Brain pericyte (primary cell): Measurements from ENCODE around the gene AKAP13.
"Not testable (repeated sequence)": the region's sequence is repeated elsewhere in the genome, so short reads cannot be mapped to it uniquely, and the experiment has no call there.

Experiments
- DNase-seq: peaks from one replicate; pipeline ENCODE4 v3.0.0-alpha.2; 2012; ENCODE audit warnings: low read depth, low spot score

AKAP13 gene

DNA sequence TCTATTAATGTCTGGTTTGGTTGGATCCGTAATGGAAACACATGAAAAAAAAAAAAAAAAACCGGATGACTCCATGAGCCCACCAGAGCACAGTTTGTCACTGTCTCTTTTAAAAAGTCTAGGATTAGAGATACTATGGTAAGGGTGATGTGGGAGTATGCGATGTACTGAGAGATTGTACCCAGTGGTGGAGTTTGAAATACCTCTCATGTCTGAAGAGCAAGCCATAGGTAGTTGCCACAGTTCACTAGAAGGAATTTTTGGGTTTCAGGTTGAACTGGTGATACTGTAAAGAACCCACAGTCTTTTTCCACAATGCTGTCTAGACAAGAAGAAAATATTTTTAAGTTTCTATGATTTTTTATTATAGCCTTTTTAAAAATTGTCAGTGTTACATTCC, 281.5 kb downstream of the AKAP13 start:
- no peak for DNase-seq

DNA sequence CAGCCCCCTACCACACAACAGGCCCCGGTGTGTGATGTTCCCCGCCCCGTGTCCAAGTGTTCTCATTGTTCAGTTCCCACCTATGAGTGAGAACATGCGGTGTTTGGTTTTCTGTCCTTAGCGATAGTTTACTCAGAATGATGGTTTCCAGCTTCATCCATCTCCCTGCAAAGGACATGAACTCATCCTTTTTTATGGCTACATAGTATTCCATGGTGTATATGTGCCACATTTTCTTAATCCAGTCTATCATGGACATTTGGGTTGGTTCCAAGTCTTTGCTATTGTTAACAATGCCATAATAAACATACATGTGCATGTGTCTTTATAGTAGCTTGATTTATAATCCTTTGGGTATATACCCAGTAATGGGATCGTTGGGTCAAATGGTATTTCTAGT, 285.3 kb downstream of the AKAP13 start:
- DNase-seq: not testable (repeated sequence)

GRCh38 chr15:85667491-85668424, 287.4 kb downstream of the AKAP13 start:
- peak; percentile 82 for DNase-seq

DNA sequence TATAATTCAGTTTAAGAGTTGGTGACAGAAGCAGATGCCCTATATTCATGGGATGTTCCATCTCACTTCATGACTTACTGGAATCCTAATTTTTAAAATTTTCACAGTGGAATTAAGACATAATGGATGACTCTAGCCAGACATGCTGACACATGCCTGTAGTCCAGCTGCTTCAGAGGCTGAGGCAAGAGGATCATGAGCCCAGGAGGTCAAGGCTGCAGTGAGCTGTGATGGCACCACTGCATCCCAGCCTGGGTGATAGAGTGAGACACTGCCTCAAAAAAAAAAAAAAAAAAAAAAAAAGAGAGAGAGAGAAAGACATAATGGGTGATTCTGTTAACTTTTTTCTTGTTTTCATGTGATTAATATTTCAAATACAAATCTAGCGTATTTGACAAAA, 290.8 kb downstream of the AKAP13 start:
- DNase-seq: no peak

- DNase-seq: no peak
Measured at GRCh38 chr15:85672332-85673084, 292.1 kb downstream of the AKAP13 start.

DNA sequence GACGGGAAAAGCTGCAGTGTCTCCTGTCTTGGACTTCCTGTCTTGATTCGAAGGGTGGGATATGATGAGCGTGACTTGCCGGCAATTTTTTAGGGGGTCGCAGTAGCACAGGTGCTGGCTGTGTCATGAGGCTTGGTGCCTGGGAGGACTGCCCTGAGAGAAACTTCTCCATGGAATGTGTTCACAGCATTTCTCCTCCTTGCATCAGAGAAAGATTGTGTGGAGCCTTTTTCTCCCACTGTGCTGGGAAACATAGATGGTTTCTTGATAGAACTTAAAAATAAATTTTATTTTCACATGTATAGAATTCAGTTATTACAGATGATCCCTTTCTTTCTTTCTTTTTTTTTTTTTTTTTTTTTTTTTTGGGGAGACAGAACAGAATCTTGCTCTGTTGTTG, 292.9 kb downstream of the AKAP13 start:
- DNase-seq: no peak

GRCh38 chr15:85676342-85677098, 296.1 kb downstream of the AKAP13 start:
- DNase-seq: no peak

DNA sequence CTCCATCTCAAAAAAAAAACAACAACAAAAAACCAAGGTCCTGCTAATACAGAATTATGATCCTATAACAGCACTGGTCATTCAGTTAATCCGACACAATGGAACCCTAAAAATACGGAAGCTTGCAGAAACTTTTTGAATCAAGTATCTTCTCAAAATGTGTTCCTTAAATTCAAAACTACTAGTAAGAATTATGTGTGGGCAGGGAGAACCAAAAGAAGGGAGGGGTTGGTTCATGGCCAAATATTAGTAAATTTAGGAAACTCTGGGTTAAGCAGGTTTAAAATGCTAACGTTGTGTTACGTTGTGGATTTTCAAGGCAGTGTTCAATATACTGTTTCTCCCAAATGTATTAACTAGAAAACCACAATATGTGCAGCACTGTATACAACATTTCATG, 298.8 kb downstream of the AKAP13 start:
- no peak for DNase-seq

DNA sequence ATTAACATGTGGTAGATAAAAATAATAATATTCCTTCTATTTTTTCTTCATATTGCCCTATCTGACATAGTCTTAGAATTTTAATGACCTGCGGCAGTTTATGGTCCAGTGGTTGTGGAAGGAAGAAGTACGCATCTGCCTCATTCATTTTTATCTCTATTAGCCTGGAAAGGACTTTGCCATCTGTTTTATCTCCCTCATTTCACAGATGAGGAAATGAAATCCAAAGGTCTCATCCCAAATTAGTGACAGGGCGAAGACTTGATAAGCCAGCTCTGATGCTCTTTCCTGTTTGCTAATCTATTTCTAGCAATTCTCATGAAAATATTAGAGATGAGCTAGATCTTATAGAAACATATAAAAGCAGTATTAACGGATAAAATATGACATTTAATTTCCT, 301.0 kb downstream of the AKAP13 start:
- DNase-seq: no peak

GRCh38 chr15:85684174-85684710, 303.8 kb downstream of the AKAP13 start:
- DNase-seq: no peak

DNA sequence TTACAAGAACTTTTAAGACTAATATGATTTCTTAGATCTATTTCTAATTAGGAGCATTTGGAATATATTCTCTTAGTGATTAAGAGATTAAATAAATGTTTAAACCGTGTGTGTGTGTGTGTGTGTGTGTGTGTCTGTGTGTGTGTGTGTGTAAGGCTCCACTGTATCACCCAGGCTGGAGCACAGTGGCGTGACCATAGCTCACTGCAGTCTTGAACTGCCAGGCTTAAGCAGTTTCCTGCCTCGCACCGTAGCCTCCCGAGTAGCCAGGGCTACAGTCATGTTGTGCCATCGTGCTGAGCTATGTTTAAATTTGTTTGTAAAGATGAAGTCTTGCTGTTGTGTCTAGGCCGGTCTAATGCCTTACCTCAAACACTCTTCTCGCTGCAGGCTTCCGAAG, 305.0 kb downstream of the AKAP13 start:
- no peak for DNase-seq

DNA sequence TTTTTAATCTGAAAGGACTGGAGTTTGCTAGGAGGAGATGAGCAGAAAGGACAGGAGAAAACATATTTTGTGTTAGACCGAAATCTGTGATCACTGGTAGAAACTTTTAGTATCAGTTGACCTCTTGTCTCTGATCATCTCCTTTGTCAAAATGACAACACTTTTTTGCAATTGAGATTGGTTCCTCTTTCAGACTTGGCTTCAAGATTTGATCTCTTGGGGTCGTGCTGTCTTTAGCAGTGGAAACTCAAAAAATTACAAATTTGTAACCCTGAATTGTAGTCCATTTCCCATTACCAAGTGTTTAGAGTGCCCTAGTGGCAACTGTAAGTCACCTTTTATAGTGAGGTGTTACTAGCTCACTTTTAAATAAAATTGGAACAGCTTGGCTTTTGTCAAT, 306.9 kb downstream of the AKAP13 start:
- DNase-seq: no peak

- DNase-seq: no peak
Measured at GRCh38 chr15:85688711-85689110, 308.3 kb downstream of the AKAP13 start.

DNA sequence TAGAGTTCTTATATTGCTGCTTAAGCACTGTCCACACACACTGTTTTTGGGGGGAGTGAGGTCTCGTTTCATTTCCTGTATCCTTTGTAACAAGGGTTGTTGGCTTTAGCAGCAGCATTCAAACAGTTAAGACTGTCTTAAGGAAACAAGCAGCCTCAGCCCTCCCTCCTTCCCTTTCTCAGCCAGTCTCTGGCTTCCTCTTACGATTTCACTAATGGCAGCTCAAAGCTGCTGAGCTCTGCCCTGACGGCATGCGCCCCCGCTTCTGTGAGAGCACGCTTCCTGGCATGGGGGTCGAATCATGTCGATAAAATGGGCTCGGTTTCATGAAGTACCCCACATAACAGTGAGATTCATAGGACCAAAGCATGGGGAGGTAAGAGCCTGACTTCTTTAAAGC, 309.3 kb downstream of the AKAP13 start:
- DNase-seq: peak; percentile 36

DNA sequence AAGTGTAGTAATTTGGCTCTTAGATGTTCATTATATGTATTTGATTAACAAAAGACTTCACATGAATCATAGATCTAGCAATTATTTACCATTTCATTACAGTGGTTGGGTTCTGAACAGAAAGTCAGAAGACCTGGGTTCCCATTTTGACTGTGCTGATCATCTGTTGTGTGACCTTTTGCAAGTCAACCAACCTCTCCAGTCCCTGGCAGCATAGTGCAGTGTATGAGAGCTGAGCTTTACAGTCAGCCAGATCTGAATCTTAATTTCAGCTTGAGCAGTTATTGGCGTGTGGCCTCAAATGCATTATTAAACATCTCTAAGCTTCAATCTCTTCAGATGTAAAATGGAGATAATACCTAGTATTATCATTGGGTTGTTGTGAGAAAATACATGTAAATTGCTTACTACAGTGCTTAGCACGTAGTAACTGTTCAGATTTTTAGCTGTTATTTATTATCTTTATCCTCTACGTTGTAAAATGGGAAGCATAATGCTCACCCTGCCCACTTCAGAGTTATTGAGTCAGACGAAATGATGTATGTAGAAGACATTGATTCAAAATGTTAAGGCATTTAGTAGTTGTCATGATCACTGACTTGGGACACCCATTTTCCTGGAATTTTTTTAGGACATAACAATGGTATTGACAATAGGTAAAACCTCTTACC, 310.3 kb downstream of the AKAP13 start:
- no peak for DNase-seq

DNA sequence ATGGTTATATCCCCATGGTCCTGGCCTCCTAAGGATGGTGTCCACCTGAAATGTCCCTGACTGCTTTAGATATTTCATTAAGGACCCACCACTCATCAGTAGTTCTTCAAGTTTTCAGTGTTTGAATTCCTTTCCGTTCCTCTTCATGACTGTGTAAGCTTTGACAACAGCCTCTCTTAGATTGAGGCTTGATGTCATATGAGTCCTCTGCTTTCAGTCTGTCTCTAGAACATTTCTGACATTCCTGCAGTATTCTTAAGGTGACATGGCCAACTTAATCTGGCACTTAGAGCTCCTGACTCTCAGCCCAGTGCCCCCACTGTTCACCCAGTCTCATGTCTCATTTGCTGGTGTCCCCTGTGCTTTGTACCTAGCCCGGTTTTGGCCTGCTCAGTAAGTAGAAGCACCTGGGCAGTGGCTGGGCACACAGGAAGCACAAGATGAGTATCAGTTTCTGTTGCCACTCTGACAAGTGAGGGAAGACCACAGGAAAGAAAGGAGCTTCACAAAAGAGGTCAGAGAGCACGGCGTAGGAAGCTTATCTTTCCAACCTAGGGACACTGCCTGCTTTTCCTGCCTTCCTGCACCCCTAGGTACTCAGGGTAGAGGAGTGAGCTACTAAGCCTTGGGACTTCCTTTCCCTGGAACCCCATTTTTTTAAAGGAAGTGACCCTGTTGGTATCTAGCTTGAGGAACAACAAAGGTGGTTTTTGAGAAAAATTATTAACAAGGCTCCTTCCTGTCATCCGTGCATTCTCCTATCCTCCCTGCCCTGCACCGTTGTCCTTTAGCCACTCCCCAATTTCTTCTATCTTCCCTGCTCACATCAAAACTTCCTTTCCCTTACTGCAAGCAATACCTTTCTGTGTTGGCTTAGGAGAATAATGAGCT, 311.2 kb downstream of the AKAP13 start:
- no peak for DNase-seq

DNA sequence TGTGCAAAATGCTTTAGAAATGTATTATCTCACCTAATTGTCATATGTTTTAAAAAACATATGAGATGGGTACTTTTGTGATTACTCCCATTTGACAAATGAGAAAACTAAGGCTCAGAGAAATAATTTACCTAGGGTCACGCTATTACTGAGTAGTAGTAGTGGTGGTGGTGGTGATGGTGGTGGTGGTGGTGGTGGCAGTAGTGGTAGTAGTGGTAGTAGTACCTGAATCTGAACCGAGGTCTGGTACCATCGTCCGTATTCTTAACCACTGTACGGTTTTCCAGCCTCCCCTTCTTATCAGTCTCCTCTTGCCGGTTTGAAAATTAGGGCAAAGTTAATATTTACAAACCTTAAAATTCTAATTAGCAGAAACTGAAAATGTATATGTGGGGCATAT, 311.9 kb downstream of the AKAP13 start:
- DNase-seq: no peak

DNA sequence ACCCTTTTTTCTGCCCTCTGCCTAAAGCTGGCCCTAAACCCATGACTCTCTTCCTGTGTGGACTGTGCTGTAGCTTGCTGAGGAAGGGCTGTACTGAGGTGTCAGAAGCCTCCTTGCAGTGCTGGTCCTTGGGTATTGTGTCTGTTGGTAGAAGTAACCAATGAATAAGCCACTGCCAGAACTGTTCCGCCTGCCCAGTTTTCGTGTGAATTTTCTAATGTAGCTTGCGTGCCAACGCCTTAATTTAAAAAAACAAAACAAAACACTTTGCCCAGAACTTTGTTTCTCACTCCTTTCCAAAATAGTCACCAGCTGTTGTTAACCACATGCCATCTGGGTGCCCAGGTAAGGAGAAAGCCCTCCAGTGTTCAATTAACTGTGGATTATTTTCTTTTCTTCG, 312.5 kb downstream of the AKAP13 start:
- DNase-seq: no peak

- DNase-seq: no peak
Measured at GRCh38 chr15:85693277-85693676, 312.9 kb downstream of the AKAP13 start.

DNA sequence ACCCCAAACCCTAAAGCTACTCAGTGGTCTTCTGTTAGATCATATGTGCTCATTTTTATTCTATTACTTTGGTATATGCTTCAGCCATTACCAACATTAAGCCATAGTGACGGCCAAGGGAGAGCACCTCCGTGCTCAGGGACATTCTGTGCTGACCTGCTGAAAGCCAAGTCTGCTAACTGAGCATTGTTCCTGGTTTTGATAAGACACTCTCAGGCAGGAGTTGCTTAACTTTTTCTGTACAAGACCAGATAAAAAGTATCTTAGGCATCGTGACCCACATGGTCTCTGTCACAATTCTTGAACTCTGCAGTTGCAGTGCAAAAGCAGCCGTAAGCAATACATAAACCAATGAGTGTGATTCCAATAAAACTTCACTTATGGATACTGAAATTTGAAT, 313.7 kb downstream of the AKAP13 start:
- DNase-seq: no peak
